HK-2 (cell line): ENCODE results near the gene ARHGAP27.
"Not testable (repeated sequence)": the region's sequence is repeated elsewhere in the genome, so short reads cannot be mapped to it uniquely, and the experiment has no call there.

Source experiments
- DNase-seq: peaks from one replicate; pipeline ENCODE4 v3.0.0-alpha.2; 2018; ENCODE audit not compliant: unreplicated experiment

Gene ARHGAP27

GRCh38 chr17:45432405-45433158 is at the start of gene ARHGAP27:
ARHGAP27 (minus strand) TSS chr17:45432870; CDS start chr17:45430279, 2,591 bp downstream.
- peak; percentile 78 for DNase-seq

GRCh38 chr17:45482317-45482716 is 49.6 kb upstream of the ARHGAP27 start:
- DNase-seq, result not testable (repeated sequence)

GRCh38 chr17:45475436-45475835 is 42.8 kb upstream of the ARHGAP27 start:
- DNase-seq, result not testable (repeated sequence)

- not testable (repeated sequence) for DNase-seq
These were observed 39.6 kb upstream of the ARHGAP27 start for GRCh38 chr17:45472249-45472648.

GRCh38 chr17:45469204-45469563 is 36.5 kb upstream of the ARHGAP27 start:
- DNase-seq, result not testable (repeated sequence)

GRCh38 chr17:45468293-45469203 is 35.9 kb upstream of the ARHGAP27 start:
- not testable (repeated sequence) for DNase-seq

GRCh38 chr17:45461524-45462327 is 29.1 kb upstream of the ARHGAP27 start:
- DNase-seq, result peak; percentile 38

- not testable (repeated sequence) for DNase-seq
These were observed 27.8 kb upstream of the ARHGAP27 start for GRCh38 chr17:45460422-45460821.

GRCh38 chr17:45454341-45454740 is 21.7 kb upstream of the ARHGAP27 start:
- DNase-seq, result not testable (repeated sequence)

- not testable (repeated sequence) for DNase-seq
These were observed 21.1 kb upstream of the ARHGAP27 start for GRCh38 chr17:45453731-45454130.

- not testable (repeated sequence) for DNase-seq
These were observed 20.5 kb upstream of the ARHGAP27 start for GRCh38 chr17:45453225-45453534.

GRCh38 chr17:45452329-45453224 is 19.9 kb upstream of the ARHGAP27 start:
- DNase-seq, result not testable (repeated sequence)

GRCh38 chr17:45451660-45452059 is 19.0 kb upstream of the ARHGAP27 start:
- not testable (repeated sequence) for DNase-seq

- DNase-seq, result no peak
These were observed 18.5 kb upstream of the ARHGAP27 start for GRCh38 chr17:45451131-45451530.

GRCh38 chr17:45449708-45450329 is 17.1 kb upstream of the ARHGAP27 start:
- DNase-seq, result not testable (repeated sequence)

GRCh38 chr17:45449260-45449659 is 16.6 kb upstream of the ARHGAP27 start:
- not testable (repeated sequence) for DNase-seq

GRCh38 chr17:45448483-45448882 is 15.8 kb upstream of the ARHGAP27 start:
- DNase-seq, result not testable (repeated sequence)

- DNase-seq, result peak; percentile 49
These were observed 15.4 kb upstream of the ARHGAP27 start for GRCh38 chr17:45448066-45448465.

GRCh38 chr17:45447650-45448049 is 15.0 kb upstream of the ARHGAP27 start:
- not testable (repeated sequence) for DNase-seq

- not testable (repeated sequence) for DNase-seq
These were observed 14.4 kb upstream of the ARHGAP27 start for GRCh38 chr17:45446872-45447625.
